Lower lobe of right lung (tissue), 2 donors: ENCODE results near the gene GRAMD2A. TPM values are rescaled to one million over a fixed set of nuclear protein-coding genes. Genes with fewer than 3 reads are reported as not detected.

Experiments used
- ATAC-seq, 2 donors: fragments of 200-7000 bp; cut with Tn5 transposase; one replicate each; pipeline ENCODE4 v1.9.1; 2020 to 2022; ENCODE audit warnings: mild to moderate bottlenecking in 2 of 2, moderate library complexity in 2 of 2
- DNase-seq: peaks from one replicate; pipeline ENCODE4 v3.0.0-alpha.2; 2020
- H3K27ac ChIP-seq: fragments of 200-600 bp; one replicate; pipeline ENCODE4 v1.8.0; 2022
- H3K27me3 ChIP-seq: fragments of 200-600 bp; one replicate; pipeline ENCODE4 v1.8.0; 2022; ENCODE audit warnings: low read depth
- H3K36me3 ChIP-seq: fragments of 200-600 bp; one replicate; pipeline ENCODE4 v1.8.0; 2022; ENCODE audit warnings: mild to moderate bottlenecking
- H3K4me1 ChIP-seq: fragments of 200-600 bp; one replicate; pipeline ENCODE4 v1.8.0; 2022
- H3K4me3 ChIP-seq: fragments of 200-600 bp; one replicate; pipeline ENCODE4 v1.8.0; 2022; ENCODE audit warnings: mild to moderate bottlenecking
- H3K9me3 ChIP-seq: fragments of 200-600 bp; one replicate; pipeline ENCODE4 v1.8.0; 2022
- intact Hi-C: fragments of 100-400 bp; cut with DNase I; formaldehyde crosslinking; loops from one replicate; pipeline ENCODE4 v1.11.0; 2022
- total RNA-seq: library from RNA; stranded (reverse); fragmentation: NEBNext Ultra II Directional; extraction: Animal tissue kit (Norgen Biotek cat#: 25700); gene quantifications from one replicate; pipeline ENCODE4 v1.2.1, GENCODE V29; 2021
- TF ChIP-seq, protein P1 (sequence below): fragments of 200-600 bp; IDR thresholded peaks from one replicate; pipeline ENCODE4 v1.8.0; 2022; ENCODE audit warnings: antibody characterized with exemption, mild to moderate bottlenecking
- donor health status: DM: no; HTN: yes; CAD: no; lungs with severe emphysema.

GRAMD2A gene
- total RNA-seq, 1 donor from 2014 or later = 29.3 TPM

DNA sequence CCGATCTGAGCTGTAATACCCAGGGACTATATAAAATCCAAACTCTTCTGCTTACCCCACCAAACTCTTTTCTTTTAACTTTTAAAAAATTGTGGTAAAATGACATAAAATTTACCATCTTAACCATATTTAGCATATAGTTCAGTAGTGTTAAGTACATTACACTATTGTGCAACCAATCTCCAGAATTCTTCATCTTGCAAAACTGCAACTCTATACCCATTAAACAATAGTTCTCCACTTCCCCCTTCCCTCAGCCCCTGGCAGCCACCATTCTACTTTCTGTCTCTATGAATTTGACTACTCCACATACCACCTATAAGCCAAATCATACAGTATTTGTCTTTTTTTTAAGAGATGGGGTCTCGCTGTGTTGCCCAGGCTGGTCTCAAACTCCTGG lies 40.7 kb downstream of the GRAMD2A start:
- Histone ChIP-seq H3K4me1 (peaks cover 46% of the 10 kb centered on the region), H3K9me3 (no peaks in the 10 kb centered on the region), H3K4me3 (peak overlapping the region; percentile 63), H3K36me3 (no peaks in the 10 kb centered on the region), H3K27me3 (no peaks in the 10 kb centered on the region), H3K27ac (peak overlapping the region; percentile 79)
- DNase-seq (no peak), ATAC-seq (no peak)
- TF ChIP-seq, protein P1, sequence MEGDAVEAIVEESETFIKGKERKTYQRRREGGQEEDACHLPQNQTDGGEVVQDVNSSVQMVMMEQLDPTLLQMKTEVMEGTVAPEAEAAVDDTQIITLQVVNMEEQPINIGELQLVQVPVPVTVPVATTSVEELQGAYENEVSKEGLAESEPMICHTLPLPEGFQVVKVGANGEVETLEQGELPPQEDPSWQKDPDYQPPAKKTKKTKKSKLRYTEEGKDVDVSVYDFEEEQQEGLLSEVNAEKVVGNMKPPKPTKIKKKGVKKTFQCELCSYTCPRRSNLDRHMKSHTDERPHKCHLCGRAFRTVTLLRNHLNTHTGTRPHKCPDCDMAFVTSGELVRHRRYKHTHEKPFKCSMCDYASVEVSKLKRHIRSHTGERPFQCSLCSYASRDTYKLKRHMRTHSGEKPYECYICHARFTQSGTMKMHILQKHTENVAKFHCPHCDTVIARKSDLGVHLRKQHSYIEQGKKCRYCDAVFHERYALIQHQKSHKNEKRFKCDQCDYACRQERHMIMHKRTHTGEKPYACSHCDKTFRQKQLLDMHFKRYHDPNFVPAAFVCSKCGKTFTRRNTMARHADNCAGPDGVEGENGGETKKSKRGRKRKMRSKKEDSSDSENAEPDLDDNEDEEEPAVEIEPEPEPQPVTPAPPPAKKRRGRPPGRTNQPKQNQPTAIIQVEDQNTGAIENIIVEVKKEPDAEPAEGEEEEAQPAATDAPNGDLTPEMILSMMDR = no peak
- intact Hi-C loops = no loop called here

DNA sequence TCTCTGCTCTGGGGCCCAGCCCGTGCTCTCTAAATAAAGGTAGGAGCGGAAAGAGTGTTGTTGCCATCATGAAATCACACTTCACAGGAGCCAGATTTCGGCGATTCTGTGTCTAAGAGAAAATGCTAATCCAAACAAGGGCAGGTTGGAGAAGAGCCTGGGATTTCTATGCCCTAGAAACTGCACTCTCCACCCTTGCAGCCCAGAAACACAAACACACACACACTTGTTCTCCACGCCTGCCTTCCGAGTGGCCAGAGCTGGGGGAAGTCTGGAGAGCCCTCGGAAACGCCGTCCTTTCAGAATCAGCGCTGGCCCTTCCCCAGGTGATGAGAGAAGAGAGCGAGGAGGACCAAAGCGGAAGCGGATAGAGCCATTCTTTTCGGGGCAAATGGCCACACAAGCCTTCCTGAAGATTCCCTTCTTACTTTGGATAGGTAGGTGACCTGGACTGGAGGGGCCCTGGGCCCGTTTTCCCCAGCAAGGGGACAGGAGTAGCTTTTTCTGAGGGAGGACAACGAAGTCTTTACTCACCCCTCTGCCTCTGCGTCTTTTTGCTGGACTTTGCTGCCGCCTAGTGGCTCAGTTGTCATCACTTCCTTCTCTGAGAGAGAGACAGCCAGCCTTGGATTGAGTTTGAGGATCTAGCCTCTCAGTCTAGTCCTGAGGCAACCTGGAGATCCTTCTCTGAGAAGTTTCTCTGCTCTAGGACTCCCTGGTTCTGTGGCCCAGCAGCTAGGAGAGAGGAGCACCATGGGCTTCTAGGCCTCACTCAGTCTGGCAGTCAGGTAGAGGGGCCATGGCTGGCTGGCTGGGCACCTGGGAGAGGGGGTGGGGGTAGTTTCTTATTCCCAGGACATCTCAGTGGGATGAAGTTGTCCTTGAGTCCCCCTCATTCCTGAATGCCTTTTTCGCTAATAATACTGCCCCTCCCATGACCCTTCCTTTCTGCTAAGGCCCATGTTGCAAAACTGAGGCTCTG lies 41.7 kb downstream of the GRAMD2A start:
- no peaks in the 10 kb centered on the region for H3K27me3 ChIP-seq
- peaks cover 38% of the 10 kb centered on the region for H3K4me1 ChIP-seq
- peak overlapping the region; percentile 63 for H3K4me3 ChIP-seq
- ATAC-seq (peak; percentile 87 to 88), DNase-seq (peak; percentile 85)
- TF ChIP-seq, protein P1 = peak; percentile 84
- H3K9me3 ChIP-seq = no peaks in the 10 kb centered on the region
- H3K27ac ChIP-seq = peak overlapping the region; percentile 79
- intact Hi-C loops = no loop called here
- H3K36me3 ChIP-seq = no peaks in the 10 kb centered on the region

DNA sequence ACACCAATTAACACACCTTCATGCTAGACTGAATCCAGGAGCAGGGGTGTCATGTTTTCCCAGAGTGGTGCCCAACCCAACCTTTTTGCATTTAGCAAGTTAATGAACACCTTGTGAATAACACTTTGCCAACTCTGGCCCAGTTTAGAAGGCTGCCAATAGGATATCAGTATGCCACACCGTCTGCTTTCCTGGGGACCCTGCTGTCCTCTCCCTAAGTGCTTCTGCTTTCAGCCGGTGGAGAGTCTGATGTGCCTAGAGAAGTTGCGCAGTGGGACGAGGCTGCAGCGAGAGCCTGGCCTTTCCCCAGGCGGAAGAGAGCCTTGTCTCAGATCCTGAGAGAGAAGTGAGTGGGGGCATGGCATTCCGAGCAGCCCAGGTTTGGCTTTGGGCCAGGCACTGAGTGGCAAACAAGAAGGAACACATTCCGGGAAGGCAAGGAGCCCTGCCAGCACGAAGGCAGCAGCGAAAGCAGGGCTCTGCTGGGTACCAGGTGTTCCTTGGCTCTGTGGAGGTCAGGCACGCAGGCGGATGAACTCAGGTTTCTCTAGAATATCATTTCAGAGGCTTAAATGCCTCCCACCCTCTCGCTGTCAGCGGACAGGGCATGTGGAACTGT lies 42.5 kb downstream of the GRAMD2A start:
- Histone ChIP-seq H3K4me3 (peak overlapping the region; percentile 63), H3K27me3 (no peaks in the 10 kb centered on the region), H3K36me3 (no peaks in the 10 kb centered on the region), H3K27ac (peak overlapping the region; percentile 79), H3K9me3 (no peaks in the 10 kb centered on the region), H3K4me1 (peaks cover 36% of the 10 kb centered on the region)
- intact Hi-C loops = no loop called here
- ATAC-seq (peak; percentile 89 to 91), DNase-seq (peak; percentile 95)
- TF ChIP-seq, protein P1 = no peak

DNA sequence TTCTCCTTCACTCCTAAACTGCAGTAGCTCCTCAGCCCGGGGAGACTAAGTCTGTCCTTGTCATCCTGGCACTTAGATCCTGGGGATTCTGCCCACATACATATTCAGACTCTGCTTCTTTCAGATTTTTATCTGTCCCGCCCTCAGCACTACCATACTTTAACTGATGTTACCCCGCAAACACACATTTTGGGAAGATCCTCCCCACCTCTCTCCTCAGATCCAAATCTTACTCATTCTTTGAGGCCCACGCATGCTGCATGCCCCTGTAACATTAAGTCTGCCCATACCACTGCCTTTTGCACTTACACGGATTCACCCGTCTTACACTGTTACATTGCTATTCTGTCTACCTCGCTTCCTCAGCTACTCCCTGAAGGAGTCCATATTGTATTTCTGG lies 43.3 kb downstream of the GRAMD2A start:
- intact Hi-C loops = no loop called here
- ATAC-seq = no peak
- Histone ChIP-seq H3K9me3 (no peaks in the 10 kb centered on the region), H3K27me3 (no peaks in the 10 kb centered on the region), H3K27ac (peak overlapping the region; percentile 79), H3K4me1 (peaks cover 36% of the 10 kb centered on the region), H3K36me3 (no peaks in the 10 kb centered on the region), H3K4me3 (no peak overlapping the region)
- DNase-seq = no peak
- TF ChIP-seq, protein P1 = no peak

DNA sequence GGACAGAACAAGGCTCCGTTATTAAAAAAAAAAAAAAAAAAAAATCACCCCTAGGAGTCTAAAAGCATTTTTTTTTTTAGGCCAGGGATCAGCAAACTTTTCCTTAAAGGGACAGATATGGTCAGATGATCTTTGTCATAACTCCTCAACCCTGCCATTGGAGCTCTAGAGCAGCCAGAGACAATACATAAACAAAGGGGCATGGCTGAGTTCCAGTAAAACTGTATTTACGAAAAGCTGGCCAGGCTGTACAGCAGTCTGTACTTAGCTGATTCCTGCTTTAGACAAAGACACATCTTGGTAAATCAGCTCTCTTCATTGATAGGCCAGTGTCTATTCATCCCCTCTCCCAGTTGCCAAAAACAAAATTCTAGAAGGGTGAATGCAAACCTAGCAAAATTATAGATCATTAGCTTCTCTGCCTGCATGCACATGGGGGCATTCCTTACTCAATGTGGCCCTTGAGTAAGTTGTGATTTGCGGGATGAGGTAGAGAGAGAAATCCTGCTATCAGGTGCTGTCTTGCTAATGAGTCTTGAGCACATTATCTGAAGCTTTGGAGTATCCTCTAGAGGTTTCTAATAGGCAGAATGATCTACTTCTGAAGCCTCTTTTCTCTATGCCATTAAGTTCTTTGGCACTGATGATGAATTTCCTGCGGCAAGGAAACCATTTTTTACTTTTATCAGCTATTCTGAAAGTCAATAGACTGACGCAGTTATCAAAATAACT lies 44.2 kb downstream of the GRAMD2A start:
- intact Hi-C loops = no loop called here
- H3K27ac ChIP-seq = peak overlapping the region; percentile 79

More for the DNA sequence above, 44.2 kb downstream of the GRAMD2A start:
- H3K4me1 ChIP-seq = peaks cover 36% of the 10 kb centered on the region
- no peak for DNase-seq
- no peak overlapping the region for H3K4me3 ChIP-seq
- no peaks in the 10 kb centered on the region for H3K27me3 ChIP-seq
- ATAC-seq = no peak
- no peaks in the 10 kb centered on the region for H3K9me3 ChIP-seq
- TF ChIP-seq, protein P1 = no peak
- H3K36me3 ChIP-seq = no peaks in the 10 kb centered on the region
